ENCODE data around the gene GPR35. TPM values are rescaled to one million over a fixed set of nuclear protein-coding genes. Genes with fewer than 3 reads are reported as not detected.

The GPR35 gene
- total RNA-seq, 1 experiment from 2014 or later: 2.4 TPM

GRCh38 chr2:240627736-240628506 is 2.6 kb downstream of the GPR35 start:
- TF ChIP-seq CTCF (conservative IDR thresholded peaks at IDR 0.05; ENCODE audit: low read depth, low read length): no peak
- TF ChIP-seq EZH2 (IDR thresholded peaks at IDR 0.05; ENCODE audit: low read length, unreplicated experiment): no peak
- TF ChIP-seq EZH2phosphoT487 (IDR thresholded peaks at IDR 0.05; ENCODE audit: borderline replicate concordance, low read length): no peak
- H2AFZ ChIP-seq (ENCODE audit: low read length): no peak overlapping the region
- POLR2A ChIA-PET (ENCODE audit: unreplicated experiment): no interaction called here
- H3K79me2 ChIP-seq (ENCODE audit: low read length): no peaks in the 10 kb centered on the region
- no peak overlapping the region for H3K4me2 ChIP-seq (ENCODE audit: low read length)
- no peaks in the 10 kb centered on the region for H4K20me1 ChIP-seq (ENCODE audit: low read length)
- intact Hi-C loops (cut with micrococcal nuclease): no loop called here
- H3K27me3 ChIP-seq (ENCODE audit: low read length): no peaks in the 10 kb centered on the region
- no peaks in the 10 kb centered on the region for H3K4me1 ChIP-seq (ENCODE audit: insufficient read depth, low read length)
- CTCF ChIA-PET: no interaction called here
- H3K9ac ChIP-seq (ENCODE audit: low read length): no peak overlapping the region
- no peak for DNase-seq
- ATAC-seq: no peak
- no peak overlapping the region for H3K4me3 ChIP-seq (ENCODE audit: low read length)
- no peaks in the 10 kb centered on the region for H3K36me3 ChIP-seq (ENCODE audit: low read depth, low read length)
- no peak overlapping the region for H3K27ac ChIP-seq (ENCODE audit: low read length)
- H3K9me2 ChIP-seq (replicated peaks; ENCODE audit: low read length): no peaks in the 10 kb centered on the region
- H3F3A ChIP-seq (ENCODE audit: low read length, unreplicated experiment): no peaks in the 10 kb centered on the region
- no peaks in the 10 kb centered on the region for H3K9me3 ChIP-seq (ENCODE audit: low read length)
- BruUV-seq (replicated peaks): no TSS peak

- POLR2A ChIA-PET (ENCODE audit: unreplicated experiment): no interaction called here
- no peaks in the 10 kb centered on the region for H3K27me3 ChIP-seq (ENCODE audit: low read length)
- intact Hi-C loops (cut with micrococcal nuclease): no loop called here
- no peak for TF ChIP-seq EZH2phosphoT487 (IDR thresholded peaks at IDR 0.05; ENCODE audit: borderline replicate concordance, low read length)
- no peak for TF ChIP-seq CTCF (conservative IDR thresholded peaks at IDR 0.05; ENCODE audit: low read depth, low read length)
- TF ChIP-seq EZH2 (IDR thresholded peaks at IDR 0.05; ENCODE audit: low read length, unreplicated experiment): no peak
- H3K9ac ChIP-seq (ENCODE audit: low read length): no peak overlapping the region
- no peaks in the 10 kb centered on the region for H3K36me3 ChIP-seq (ENCODE audit: low read depth, low read length)
- H3K27ac ChIP-seq (ENCODE audit: low read length): no peak overlapping the region
- H3K9me3 ChIP-seq (ENCODE audit: low read length): no peaks in the 10 kb centered on the region
- H3K4me2 ChIP-seq (ENCODE audit: low read length): no peak overlapping the region
- DNase-seq (no peak), ATAC-seq (no peak)
- no TSS peak for BruUV-seq (replicated peaks)
- no peaks in the 10 kb centered on the region for H3K9me2 ChIP-seq (replicated peaks; ENCODE audit: low read length)
- no peaks in the 10 kb centered on the region for H4K20me1 ChIP-seq (ENCODE audit: low read length)
- H3K4me1 ChIP-seq (ENCODE audit: insufficient read depth, low read length): no peaks in the 10 kb centered on the region
- CTCF ChIA-PET: no interaction called here
- no peak overlapping the region for H3K4me3 ChIP-seq (ENCODE audit: low read length)
- no peaks in the 10 kb centered on the region for H3K79me2 ChIP-seq (ENCODE audit: low read length)
- no peaks in the 10 kb centered on the region for H3F3A ChIP-seq (ENCODE audit: low read length, unreplicated experiment)
- no peak overlapping the region for H2AFZ ChIP-seq (ENCODE audit: low read length)
Observed at GRCh38 chr2:240628507-240628807, 3.2 kb downstream of the GPR35 start.

GRCh38 chr2:240628808-240629618 is 3.7 kb downstream of the GPR35 start:
- TF ChIP-seq CTCF (conservative IDR thresholded peaks at IDR 0.05; ENCODE audit: low read depth, low read length): no peak
- TF ChIP-seq EZH2phosphoT487 (IDR thresholded peaks at IDR 0.05; ENCODE audit: borderline replicate concordance, low read length): no peak

More at GRCh38 chr2:240628808-240629618, 3.7 kb downstream of the GPR35 start:
- Histone ChIP-seq H3K4me3 (ENCODE audit: low read length) (no peak overlapping the region), H3K79me2 (ENCODE audit: low read length) (no peaks in the 10 kb centered on the region), H3K9me3 (ENCODE audit: low read length) (no peaks in the 10 kb centered on the region), H3K4me1 (ENCODE audit: insufficient read depth, low read length) (no peaks in the 10 kb centered on the region), H3K36me3 (ENCODE audit: low read depth, low read length) (no peaks in the 10 kb centered on the region), H2AFZ (ENCODE audit: low read length) (no peak overlapping the region), H4K20me1 (ENCODE audit: low read length) (no peaks in the 10 kb centered on the region), H3K9ac (ENCODE audit: low read length) (no peak overlapping the region), H3K27ac (ENCODE audit: low read length) (no peak overlapping the region), H3K4me2 (ENCODE audit: low read length) (no peak overlapping the region), H3K9me2 (replicated peaks; ENCODE audit: low read length) (no peaks in the 10 kb centered on the region), H3F3A (ENCODE audit: low read length, unreplicated experiment) (no peaks in the 10 kb centered on the region), H3K27me3 (ENCODE audit: low read length) (no peaks in the 10 kb centered on the region)
- BruUV-seq (replicated peaks): no TSS peak
- DNase-seq: no peak
- intact Hi-C loops (cut with micrococcal nuclease): no loop called here
- POLR2A ChIA-PET (ENCODE audit: unreplicated experiment): no interaction called here
- CTCF ChIA-PET: no interaction called here
- ATAC-seq: no peak

All from PC-3 (cell line).